Germinal center (tissue), 1 donor: ENCODE measurements around the gene PNPLA2.

ENCODE experiments used
- DNase-seq: peaks from one replicate; pipeline ENCODE4 v3.0.0; 2012; ENCODE audit warnings: mixed read lengths, low spot score

Gene PNPLA2

DNA sequence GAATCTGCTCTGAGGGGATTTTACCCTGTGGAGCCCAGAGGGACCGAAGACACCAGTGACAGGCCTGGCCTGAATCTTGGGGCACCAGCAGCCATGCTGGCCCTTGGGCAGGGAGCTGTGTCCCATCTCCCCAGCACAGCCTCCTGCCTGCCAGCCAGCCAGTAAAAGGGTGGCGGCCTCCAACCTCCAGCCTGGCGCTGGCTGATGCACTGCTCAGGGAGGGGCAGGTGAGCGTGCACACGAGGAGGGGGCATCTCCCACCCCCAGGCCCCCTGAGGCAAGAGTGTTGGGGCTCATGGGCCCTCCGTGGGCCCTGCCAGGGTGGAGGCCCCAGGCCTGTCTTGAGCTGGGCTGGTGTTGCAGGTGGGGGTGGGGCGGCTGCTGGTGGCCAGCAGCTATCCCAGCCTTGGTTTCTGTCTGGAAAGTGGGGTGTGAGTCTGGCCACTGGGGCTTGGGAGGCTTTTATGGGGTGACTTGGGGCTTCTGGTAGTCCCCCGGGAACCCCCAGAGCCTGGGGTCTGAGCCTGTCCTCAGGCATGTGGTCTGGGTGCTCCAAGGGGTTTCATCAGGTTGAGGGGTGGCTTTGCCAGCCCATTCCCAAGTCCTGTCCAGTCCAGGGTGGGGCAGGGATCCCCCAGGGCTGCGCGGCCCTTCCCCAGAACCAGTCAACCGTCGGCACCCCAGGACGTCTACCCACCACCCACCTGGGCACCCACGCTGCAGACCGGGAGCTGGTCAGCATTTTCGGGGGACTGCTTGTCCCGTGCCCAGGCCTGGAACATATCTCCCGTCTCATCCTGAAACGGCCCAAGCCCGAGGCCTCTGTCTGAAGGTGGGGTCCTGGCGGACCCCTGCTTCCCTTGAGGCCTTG lies 41.8 kb downstream of the PNPLA2 start:
- no peak for DNase-seq

DNA sequence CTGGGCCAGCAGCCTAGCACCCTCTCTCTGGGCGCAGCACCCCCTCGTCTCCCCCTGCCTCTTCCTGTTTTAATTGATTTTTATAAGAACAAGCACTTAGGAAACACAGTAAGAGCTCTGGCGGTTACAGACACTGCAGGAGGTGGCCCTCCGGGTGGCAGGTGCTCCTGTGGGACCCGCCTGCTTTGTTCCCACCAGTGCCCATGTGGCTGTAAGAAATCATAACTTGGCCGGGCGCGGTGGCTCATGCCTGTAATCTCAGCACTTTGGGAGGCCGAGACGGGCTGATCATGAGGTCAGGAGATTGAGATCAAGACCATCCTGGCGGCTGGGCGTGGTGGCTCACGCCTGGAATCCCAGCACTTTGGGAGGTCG lies 42.4 kb downstream of the PNPLA2 start:
- DNase-seq, result no peak

DNA sequence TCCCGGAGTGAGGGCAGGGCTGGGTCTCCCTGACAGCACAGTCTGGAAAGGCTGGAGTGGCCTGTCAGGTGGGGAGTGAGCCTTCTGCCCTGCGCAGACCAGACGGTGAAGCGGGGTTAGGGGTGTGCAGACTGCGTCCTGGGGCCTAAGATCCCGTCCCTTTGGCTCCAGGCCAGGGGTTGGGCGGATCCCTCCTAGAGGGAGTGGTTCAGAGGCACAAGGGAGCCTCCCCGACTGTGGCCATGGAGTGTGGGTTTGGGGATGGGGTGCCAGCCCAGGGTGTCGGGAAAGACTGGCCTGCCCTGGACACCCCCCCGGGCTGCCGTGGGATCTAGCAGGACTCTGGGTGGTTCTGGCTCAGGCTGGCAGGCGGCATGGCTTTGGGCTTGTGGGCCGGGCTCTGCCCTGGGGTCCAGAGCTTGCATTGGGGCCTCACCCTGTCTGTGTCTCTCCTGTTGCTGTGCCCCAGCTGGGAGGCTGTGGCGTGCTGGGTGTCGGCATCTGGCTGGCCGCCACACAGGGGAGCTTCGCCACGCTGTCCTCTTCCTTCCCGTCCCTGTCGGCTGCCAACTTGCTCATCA lies 43.5 kb downstream of the PNPLA2 start:
- no peak for DNase-seq

DNA sequence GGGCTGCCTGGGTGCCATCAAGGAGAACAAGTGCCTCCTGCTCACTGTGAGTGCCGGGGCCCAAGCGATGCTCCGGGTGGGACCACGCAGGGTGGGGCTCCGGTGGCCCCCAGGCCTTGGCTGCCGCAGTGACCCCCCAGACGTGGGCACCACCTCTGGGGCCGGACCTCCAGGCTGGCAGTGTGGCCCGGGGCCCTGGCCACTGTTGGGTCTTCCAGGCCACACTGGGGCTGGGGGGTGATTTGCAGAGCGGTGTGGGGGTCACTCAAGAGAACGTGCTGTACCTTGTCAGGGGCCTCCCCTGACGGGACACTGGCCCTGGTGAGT lies 43.9 kb downstream of the PNPLA2 start:
- DNase-seq, result no peak

DNA sequence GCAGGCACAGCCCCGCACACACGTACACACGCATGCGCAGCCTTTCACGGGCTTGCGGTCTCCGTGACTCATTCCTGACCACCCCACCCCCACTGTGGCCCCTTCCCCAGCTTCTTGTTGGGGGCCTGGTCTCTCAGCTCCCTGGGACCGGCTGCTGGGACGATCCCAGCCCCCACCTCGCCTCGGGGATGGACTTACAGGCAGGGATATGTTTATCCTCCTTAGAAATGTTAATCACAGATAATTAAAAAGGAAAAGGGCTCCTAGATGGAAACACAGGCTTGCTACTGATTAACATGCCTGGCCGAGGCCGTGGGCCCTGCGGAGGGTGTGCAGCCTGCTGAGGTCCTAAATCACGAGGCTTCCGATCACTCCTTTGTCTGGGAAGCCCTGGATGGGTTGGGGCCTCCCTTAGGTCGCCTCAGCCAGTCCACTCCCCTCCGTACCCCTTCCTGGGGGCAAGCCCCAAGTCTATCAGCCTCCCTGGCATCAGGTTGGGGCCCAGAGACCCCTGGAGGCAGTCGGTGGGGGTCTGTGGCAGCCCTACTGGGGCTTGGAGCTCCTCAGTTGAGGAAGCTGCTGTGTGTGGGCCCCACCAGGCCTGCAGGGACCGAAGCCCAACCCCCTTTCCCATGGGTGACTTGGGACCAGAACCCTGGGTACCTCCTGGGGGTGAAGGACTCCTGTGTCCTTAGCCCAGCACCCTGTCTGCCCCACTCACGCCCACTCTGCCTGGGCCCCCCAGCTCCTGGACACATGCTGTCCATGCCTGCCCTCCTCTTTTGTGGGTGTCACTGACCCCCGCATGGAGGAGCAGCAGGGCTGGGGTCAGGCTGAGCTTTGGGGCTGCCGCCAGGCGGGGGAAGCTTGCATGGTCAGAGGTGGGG lies 44.6 kb downstream of the PNPLA2 start:
- no peak for DNase-seq

DNA sequence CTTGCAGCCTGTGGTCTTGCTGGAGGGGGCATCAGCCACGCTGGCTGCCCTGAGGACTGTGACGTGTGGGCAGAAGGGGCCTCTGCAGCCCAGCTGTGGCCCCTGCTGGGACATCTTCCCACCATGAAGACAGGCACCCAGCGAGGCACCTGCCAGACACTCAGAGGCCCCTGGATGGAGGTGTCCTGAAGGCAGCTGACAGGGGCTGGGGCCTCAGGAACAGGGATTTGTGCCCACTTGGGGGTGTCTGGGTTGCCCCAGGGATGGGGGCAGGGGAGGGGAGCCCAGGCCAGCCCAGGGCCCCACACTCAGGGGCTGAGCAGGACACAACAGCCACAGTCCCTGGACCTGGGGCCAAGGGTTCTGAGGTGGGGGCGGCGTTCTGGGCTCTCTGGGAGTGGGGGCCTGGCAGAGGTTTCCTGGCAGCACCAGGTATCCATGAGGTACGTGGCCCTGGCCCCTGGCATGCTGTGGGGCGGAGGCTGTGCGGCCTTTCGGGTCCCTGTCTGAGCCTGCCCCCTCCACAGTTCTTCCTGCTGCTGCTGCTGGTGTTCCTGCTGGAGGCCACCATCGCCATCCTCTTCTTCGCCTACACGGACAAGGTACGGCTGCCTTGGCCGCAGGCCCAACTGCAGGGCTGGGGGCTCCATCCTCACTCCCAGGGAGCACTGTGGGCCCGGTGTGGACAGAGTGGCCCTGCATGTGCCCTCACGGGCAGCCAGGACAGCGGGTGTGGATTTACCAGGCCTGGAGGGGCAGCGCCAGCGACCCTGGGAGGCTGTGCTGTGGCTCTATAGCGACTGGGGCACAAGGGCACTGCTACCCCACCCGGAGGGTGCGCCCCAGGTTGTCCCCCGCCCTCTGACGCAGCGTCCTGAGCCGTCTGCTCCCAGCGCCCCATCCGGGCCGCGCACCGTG lies 45.5 kb downstream of the PNPLA2 start:
- DNase-seq, result no peak

DNA sequence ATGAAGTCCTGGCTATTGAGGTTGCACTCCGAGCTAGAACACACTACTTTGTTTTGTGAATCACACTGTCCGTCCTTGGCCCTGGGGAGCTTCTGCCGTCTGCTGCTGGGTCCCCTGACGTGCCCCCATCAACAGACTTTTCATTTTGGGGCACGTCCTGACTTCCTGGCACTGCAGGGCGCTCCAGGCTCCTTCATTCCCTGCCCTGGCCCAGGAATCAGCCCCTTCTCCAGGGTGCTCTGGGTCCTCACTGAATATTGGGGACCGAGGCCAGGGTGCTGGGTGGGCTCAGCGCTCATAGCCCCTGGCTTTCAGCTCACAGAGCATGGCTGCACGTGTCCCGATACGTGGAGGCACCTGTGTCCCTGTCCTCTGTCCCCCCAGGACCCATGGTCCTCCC lies 46.2 kb downstream of the PNPLA2 start:
- DNase-seq, result no peak

DNA sequence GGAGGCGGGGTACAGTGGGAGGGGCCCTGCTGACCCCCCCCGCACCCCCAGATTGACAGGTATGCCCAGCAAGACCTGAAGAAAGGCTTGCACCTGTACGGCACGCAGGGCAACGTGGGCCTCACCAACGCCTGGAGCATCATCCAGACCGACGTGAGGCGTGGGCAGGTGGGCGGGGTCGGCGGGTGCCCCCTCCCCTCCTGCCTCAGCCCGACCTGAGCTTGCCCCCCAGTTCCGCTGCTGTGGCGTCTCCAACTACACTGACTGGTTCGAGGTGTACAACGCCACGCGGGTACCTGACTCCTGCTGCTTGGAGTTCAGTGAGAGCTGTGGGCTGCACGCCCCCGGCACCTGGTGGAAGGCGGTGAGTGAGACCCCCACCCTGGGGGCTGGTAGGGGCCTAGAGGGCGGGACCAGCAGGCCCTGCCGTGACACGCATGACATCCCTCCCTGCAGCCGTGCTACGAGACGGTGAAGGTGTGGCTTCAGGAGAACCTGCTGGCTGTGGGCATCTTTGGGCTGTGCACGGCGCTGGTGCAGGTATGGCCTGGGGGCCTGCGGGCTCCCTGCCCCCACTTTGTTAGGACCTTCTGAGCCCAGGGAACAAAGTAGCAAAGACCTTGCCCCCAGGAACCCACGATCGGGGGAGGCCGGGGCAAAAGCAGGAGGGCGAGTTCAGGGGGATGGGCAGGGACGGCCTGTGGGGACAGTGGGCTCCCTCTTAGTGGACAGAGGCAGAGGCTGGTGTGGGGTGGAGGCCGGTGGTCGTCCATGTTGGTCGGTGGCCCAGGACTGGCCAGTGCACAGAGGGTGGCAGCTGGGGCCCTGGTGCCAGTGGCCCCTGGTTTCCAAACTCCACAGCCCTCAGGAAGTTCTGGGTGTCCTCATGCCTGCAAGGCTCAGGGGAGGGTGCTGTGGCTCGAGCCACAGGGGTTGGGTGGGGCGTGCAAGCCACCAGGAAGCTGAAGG lies 47.0 kb downstream of the PNPLA2 start:
- DNase-seq, result no peak

DNA sequence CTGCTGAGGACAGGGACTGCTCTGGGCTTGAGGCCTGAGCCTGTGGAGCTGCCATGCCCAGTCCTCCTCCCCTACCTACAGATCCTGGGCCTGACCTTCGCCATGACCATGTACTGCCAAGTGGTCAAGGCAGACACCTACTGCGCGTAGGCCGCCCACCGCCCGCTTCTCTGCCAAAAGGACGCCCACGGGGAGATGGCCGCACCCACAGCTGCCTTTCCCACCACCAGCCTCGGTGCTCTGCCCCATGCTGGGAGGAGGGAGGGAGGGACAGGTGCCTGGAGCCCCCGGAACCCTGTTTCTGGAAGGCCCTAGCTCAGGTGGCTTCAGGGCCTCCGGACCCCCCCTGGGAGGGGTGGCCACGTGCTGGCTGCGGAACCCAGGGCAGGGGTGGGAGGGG lies 47.8 kb downstream of the PNPLA2 start:
- DNase-seq, result no peak

DNA sequence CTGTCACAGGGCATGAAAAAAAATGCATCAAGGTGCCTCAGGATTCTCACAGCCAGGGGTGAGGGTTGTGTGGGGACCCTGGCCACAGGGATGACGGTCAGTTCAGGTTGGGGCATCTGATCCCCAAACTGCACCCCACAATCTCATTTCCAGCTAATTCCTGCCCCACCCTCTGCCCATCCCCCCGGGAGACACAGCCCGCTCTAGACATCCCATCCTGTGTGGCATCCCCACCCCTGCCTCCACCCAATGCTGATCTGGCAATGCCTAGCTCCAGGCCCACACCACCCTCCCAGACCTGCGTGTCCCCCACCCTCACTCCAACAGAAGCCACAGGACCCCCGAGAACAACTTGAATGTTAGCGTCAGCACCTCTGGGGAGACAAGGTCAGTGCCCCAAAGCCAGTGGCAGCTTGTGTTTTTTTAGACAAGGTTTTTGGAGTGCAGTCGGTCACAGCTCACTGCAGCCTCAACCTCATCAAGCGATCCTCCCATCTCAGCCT lies 49.2 kb downstream of the PNPLA2 start:
- no peak for DNase-seq

DNA sequence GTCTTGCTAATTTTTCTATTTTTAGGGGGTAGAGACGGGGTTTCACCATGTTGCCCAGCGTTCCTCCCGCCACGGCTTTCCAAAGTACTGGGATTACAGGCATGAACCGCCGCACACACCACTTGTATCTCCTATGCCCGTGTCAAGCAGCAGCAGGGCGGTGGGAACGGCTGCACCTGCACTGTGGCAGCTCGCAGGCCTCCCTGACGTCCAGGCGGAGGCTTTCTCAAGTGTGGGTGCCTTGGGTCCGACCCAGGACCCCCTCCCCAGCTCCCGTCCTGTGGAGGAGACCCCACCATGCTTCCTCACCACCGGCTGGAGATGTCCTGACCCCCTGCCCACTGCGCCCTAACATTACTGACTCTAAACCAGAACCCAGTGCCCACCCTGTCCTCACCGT lies 49.7 kb downstream of the PNPLA2 start:
- no peak for DNase-seq

DNA sequence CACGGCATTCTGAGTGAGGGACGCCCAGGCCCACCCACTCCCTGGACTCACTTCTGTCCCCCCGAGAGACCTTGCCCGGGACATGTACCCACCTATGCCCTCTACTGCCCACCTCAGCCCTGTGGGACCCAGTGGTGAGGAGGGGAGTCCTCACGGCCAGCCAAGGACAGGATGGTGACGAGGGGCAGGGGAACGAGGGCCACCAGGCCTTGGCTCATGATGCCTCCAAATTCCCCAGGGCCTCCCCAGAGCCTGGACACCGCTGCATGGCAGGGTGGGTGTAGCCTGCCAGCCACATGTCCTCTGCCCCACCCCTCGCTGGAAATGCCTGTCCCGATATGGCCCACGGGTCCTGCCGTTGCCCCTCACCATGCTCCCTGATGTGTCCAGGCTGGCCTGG lies 50.1 kb downstream of the PNPLA2 start:
- DNase-seq, result no peak

DNA sequence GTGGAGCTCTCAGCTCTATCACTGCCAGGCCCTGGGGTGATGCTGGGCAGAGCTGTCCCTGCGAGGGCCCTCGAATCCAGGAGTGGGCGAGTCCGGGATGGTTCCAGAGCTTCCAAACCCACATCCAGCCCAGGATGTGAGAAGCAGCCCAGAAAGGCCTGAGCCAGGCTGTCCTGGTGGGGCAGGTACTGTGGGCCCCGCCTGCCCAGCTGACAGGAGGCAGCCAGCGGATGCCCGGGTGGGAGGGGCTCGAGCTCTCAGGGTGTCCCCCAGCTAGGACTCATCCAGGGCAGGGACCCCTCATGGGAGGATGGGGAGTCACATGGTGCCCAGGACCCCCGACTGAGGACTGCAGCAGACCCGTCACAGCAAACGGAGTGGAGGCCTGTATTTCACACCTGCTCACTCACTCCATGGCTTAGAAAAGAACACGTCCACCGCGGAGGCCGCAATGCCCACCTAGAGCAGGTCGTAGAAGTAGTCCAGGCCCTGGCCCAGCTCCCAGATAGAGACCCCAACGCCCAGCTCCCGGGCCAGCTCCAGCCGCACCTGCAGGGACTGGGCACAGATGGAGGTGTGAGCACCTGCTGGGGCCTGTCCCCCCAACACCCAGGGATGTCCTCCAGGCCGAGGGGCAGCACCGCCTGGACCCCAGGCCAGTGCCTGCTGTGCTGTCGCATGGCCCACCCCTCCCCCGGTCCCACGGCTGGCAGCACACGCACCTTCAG lies 50.8 kb downstream of the PNPLA2 start:
- no peak for DNase-seq

DNA sequence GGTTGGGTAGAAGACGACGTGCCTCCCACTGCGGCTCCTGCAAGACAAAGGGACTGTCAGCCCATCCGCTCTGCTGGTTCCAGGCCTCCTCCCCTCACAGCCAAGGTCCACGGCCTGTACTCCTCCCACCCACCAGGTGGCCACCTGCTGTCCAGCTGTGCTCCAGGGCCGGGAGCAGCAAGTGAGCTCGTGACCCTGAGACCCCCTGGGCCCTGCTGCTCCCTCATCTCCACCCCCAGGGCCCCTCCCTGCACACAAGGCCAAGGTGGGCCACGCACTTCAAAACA lies 51.4 kb downstream of the PNPLA2 start:
- DNase-seq, result no peak

DNA sequence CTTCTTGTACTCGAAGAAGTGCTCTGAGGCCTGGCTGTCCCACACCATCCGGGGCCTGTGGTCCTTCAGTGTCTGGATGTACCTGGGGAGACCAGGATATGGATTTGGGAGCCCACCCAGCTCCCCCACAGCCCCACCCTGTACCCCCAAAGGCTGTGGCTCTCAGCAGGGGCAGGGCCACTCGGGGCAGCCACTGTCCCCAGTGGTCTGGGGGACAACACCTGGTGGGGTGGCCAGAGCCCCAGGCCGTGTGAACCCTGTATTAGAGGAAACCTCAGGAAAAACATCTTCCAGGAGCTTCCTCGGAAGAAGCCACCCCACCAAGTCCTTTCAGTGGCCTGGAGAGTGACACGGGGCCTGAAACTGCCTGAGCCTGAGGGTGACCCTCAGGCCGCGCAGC lies 51.7 kb downstream of the PNPLA2 start:
- DNase-seq, result no peak

DNA sequence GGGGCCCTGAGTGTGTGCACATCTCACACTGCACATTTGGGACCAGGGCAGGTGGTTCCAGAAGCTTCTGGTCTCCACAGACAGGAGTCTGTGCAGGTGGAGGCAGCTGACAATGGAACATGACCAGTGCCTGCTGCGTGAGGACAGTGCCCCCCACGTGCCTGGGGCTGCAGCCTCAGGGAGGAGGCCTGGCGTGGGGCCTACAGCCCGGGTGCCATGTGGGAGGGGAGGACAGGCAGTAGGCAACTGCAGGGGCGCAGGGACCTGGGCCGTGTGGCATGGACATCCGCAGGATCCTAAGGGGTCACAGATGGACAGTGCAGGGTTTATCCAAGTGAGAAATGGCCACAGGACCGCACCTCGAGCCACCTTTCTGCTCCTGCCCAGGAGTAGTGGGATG lies 52.8 kb downstream of the PNPLA2 start:
- no peak for DNase-seq

DNA sequence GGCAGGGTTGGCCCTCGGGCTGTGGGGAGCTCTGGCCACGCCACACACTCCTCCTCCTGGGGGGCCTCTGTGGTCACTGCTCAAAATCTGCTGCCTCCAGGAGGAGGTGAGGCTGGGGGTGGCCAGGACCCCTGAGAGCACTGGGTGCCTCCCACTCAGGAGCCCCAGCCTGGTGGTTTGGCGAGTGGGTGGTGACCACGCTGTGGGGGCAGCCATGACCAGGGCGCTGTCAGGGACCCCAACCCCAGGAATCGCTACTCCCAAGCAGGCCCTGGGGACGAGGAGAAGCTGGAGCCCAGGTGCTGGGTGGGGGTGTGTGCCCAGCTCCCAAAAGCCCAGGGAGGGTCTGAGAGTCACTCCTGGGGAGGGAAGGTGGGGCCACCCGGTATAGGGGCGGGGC lies 54.1 kb downstream of the PNPLA2 start:
- DNase-seq, result no peak

DNA sequence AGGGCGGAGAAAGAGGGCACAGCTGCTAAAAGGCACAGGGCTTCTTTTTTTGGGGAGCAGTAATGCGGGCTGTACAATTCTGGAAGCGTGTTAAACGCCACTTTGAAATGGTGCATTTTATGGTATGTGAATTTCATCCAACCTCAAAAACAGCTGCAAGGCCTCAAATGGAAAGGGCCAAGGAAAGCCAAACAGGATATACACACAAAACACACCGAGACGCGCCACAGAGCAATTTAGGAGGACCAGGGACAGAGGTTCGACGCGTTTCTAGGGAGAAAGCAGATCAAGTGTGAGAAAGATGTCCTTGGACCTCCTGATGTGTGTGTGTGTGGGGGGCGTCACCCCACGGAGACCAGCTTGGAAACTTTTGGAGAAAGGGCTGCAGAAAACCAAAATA lies 55.0 kb downstream of the PNPLA2 start:
- DNase-seq, result no peak
